DMS79 treated with DMSO at 0.1 percent for 48 hours (cell line): Measurements from ENCODE around the gene LATS1.
A peak's percentile ranks its signal among the peaks of the same experiment; 100 is the strongest.
"Not testable (repeated sequence)": the region's sequence is repeated elsewhere in the genome, so short reads cannot be mapped to it uniquely, and the experiment has no call there.

ENCODE experiments used
- DNase-seq: peaks from one replicate; lab custom pipeline; 2025; lab: John Stamatoyannopoulos, UW

Gene LATS1

GRCh38 chr6:149728499-149729234 is 10.8 kb upstream of the LATS1 start:
- no peak for DNase-seq

GRCh38 chr6:149727793-149728498 is 10.0 kb upstream of the LATS1 start:
- no peak for DNase-seq

GRCh38 chr6:149725785-149726184 is 7.9 kb upstream of the LATS1 start:
- no peak for DNase-seq

- no peak for DNase-seq
These were observed 6.0 kb upstream of the LATS1 start for GRCh38 chr6:149723771-149724417.

GRCh38 chr6:149723262-149723661 is 5.4 kb upstream of the LATS1 start:
- DNase-seq, result no peak

GRCh38 chr6:149719531-149719930 is 1.6 kb upstream of the LATS1 start:
- no peak for DNase-seq

- DNase-seq, result peak; percentile 47
These were observed 680 bp downstream of the LATS1 start for GRCh38 chr6:149717255-149717587.

- DNase-seq, result no peak
These were observed 1.5 kb downstream of the LATS1 start for GRCh38 chr6:149716181-149716963.

- DNase-seq, result no peak
These were observed 3.5 kb downstream of the LATS1 start for GRCh38 chr6:149714442-149714841.

- DNase-seq, result no peak
These were observed 6.2 kb downstream of the LATS1 start for GRCh38 chr6:149711711-149712110.

GRCh38 chr6:149701714-149702113 is 16.2 kb downstream of the LATS1 start:
- no peak for DNase-seq

- no peak for DNase-seq
These were observed 18.8 kb downstream of the LATS1 start for GRCh38 chr6:149699150-149699549.

- DNase-seq, result no peak
These were observed 19.7 kb downstream of the LATS1 start for GRCh38 chr6:149698175-149698574.

- DNase-seq, result no peak
These were observed 21.0 kb downstream of the LATS1 start for GRCh38 chr6:149696901-149697300.

- DNase-seq, result no peak
These were observed 23.0 kb downstream of the LATS1 start for GRCh38 chr6:149694921-149695320.

- DNase-seq, result no peak
These were observed 26.7 kb downstream of the LATS1 start for GRCh38 chr6:149691201-149691600.

- DNase-seq, result no peak
These were observed 31.7 kb downstream of the LATS1 start for GRCh38 chr6:149686230-149686629.

- DNase-seq, result no peak
These were observed 34.5 kb downstream of the LATS1 start for GRCh38 chr6:149683256-149683859.

GRCh38 chr6:149681845-149682244 is 36.1 kb downstream of the LATS1 start:
- DNase-seq, result not testable (repeated sequence)

- no peak for DNase-seq
These were observed 36.7 kb downstream of the LATS1 start for GRCh38 chr6:149681209-149681608.

GRCh38 chr6:149680503-149680902 is 37.4 kb downstream of the LATS1 start:
- no peak for DNase-seq

- not testable (repeated sequence) for DNase-seq
These were observed 45.6 kb downstream of the LATS1 start for GRCh38 chr6:149672265-149672664.
